Progenitor cell of endocrine pancreas (in vitro differentiated cells): Measurements from ENCODE around the gene ATP4B. TPM values are rescaled to one million over a fixed set of nuclear protein-coding genes. Genes with fewer than 3 reads are reported as not detected.

Experiments
- DNase-seq: peaks from one replicate; pipeline ENCODE4 v3.0.0; 2021; ENCODE audit warnings: low spot score; ENCODE audit not compliant: unreplicated experiment
- H3K27ac Mint-ChIP-seq: 2 replicates; pipeline ENCODE4 v1.8.0; 2021; ENCODE audit warnings: mild to moderate bottlenecking, moderate library complexity, mixed read lengths
- H3K27me3 Mint-ChIP-seq: 2 replicates; pipeline ENCODE4 v1.8.0; 2021; ENCODE audit warnings: mixed read lengths
- H3K36me3 Mint-ChIP-seq: 2 replicates; pipeline ENCODE4 v1.8.0; 2022; ENCODE audit warnings: mixed read lengths; ENCODE audit not compliant: insufficient read depth
- H3K4me1 Mint-ChIP-seq: 2 replicates; pipeline ENCODE4 v1.8.0; 2021; ENCODE audit warnings: low read depth, mixed read lengths
- H3K4me3 Mint-ChIP-seq: 2 replicates; pipeline ENCODE4 v1.8.0; 2021; ENCODE audit warnings: low read depth, mild to moderate bottlenecking, moderate library complexity, mixed read lengths
- H3K9me3 Mint-ChIP-seq: 2 replicates; pipeline ENCODE4 v1.8.0; 2021; ENCODE audit warnings: low read depth, mixed read lengths
- CTCF ChIP-seq: fragments of 200-600 bp; sonication (generic); IDR thresholded peaks from one replicate; pipeline ENCODE4 v1.5.0; 2021; ENCODE audit warnings: antibody characterized with exemption, mild to moderate bottlenecking; ENCODE audit not compliant: unreplicated experiment
- total RNA-seq: library from RNA; stranded (reverse); gene quantifications from 2 replicates; pipeline ENCODE4 v1.2.1, GENCODE V29; 2021

The ATP4B gene
- total RNA-seq, 1 donor from 2014 or later = not detected

- no peak for TF ChIP-seq CTCF
- DNase-seq = no peak
- Mint-ChIP-seq H3K9me3 (no peaks in the 10 kb centered on the region), H3K4me1 (no peaks in the 10 kb centered on the region), H3K27me3 (no peaks in the 10 kb centered on the region), H3K27ac (no peak overlapping the region), H3K36me3 (peaks cover 42% of the 10 kb centered on the region), H3K4me3 (no peak overlapping the region)
Observed at GRCh38 chr13:113635048-113635420, 23.0 kb downstream of the ATP4B start.

DNA sequence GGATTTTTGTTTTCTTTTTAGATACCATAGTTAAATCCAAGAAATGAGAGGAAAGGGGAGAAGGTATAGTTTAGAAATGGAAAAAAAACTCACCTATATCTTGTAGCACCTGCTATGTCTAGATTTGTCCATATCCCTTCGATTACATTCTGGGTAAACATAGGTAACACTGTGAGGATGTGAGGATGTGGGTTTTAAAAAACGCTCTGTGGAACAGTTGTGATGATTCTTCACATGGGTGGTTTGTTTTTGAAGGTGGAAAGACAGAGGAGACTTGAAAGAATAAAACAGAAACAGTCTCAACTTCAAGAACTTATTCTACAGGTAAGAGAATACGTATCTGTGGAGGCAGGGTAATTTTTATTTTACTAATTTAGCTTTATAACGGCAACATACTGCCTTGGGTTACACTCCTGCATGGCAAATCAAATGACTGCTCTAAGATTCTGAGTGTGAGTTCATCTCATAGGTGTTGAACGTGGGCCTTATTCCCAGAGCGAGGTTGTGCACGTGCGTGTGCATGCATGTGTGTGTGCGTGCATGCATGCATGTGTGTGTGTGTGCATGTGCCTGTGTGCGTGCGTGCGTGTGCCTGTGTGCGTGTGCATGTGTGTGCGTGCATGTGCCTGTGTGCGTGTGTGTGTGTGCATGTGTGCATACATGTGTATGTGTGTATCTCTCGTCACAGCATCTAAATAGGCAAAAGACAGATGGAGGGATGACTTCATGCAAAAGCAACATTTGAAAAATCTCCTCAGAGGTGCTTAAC is 23.5 kb downstream of the ATP4B start:
- H3K36me3 Mint-ChIP-seq = peaks cover 38% of the 10 kb centered on the region
- no peak overlapping the region for H3K4me3 Mint-ChIP-seq
- H3K27me3 Mint-ChIP-seq = no peaks in the 10 kb centered on the region
- no peaks in the 10 kb centered on the region for H3K9me3 Mint-ChIP-seq
- no peak for TF ChIP-seq CTCF
- no peak overlapping the region for H3K27ac Mint-ChIP-seq
- H3K4me1 Mint-ChIP-seq = no peaks in the 10 kb centered on the region
- DNase-seq = no peak

- Mint-ChIP-seq H3K4me1 (no peaks in the 10 kb centered on the region), H3K27me3 (no peaks in the 10 kb centered on the region), H3K4me3 (no peak overlapping the region), H3K27ac (no peak overlapping the region), H3K9me3 (no peaks in the 10 kb centered on the region), H3K36me3 (peaks cover 36% of the 10 kb centered on the region)
- no peak for TF ChIP-seq CTCF
- DNase-seq = no peak
Observed at GRCh38 chr13:113633485-113633873, 24.5 kb downstream of the ATP4B start.

- no peak for DNase-seq
- Mint-ChIP-seq H3K27ac (no peak overlapping the region), H3K4me1 (no peaks in the 10 kb centered on the region), H3K9me3 (no peaks in the 10 kb centered on the region), H3K4me3 (no peak overlapping the region), H3K27me3 (no peaks in the 10 kb centered on the region), H3K36me3 (peaks cover 34% of the 10 kb centered on the region)
- TF ChIP-seq CTCF = no peak
Observed at GRCh38 chr13:113632706-113633484, 25.1 kb downstream of the ATP4B start.

- Mint-ChIP-seq H3K27ac (no peak overlapping the region), H3K36me3 (peaks cover 30% of the 10 kb centered on the region)
Observed at GRCh38 chr13:113631341-113632095, 26.5 kb downstream of the ATP4B start.

More at GRCh38 chr13:113631341-113632095, 26.5 kb downstream of the ATP4B start:
- Mint-ChIP-seq H3K4me1 (no peaks in the 10 kb centered on the region), H3K9me3 (no peaks in the 10 kb centered on the region), H3K27me3 (no peaks in the 10 kb centered on the region), H3K4me3 (no peak overlapping the region)
- no peak for DNase-seq
- no peak for TF ChIP-seq CTCF
